AG09309 (cell line): Measurements from ENCODE around the gene SFXN1.

Source experiments
- DNase-seq: peaks from one replicate; pipeline ENCODE4 v3.0.0-alpha.2; 2010; ENCODE audit warnings: low read depth
- H3K4me3 ChIP-seq: 2 replicates; pipeline ENCODE4 v1.5.1; 2011; ENCODE audit warnings: mild to moderate bottlenecking, low read depth, low read length, moderate library complexity; ENCODE audit not compliant: control insufficient read depth
- CTCF ChIP-seq: IDR thresholded peaks from 2 replicates; pipeline ENCODE4 v1.5.1; 2011; ENCODE audit warnings: mild to moderate bottlenecking, low read depth, low read length, inconsistent platforms; ENCODE audit not compliant: insufficient read depth, control insufficient read depth; ENCODE audit errors: missing control alignments

Gene SFXN1

GRCh38 chr5:175561085-175561484, 82.7 kb downstream of the SFXN1 start:
- no peak for DNase-seq
- H3K4me3 ChIP-seq: no peak overlapping the region
- TF ChIP-seq CTCF: no peak

- TF ChIP-seq CTCF: no peak
- DNase-seq: no peak
- H3K4me3 ChIP-seq: no peak overlapping the region
Observed at GRCh38 chr5:175564716-175565115, 86.4 kb downstream of the SFXN1 start.

GRCh38 chr5:175566697-175567096, 88.3 kb downstream of the SFXN1 start:
- no peak overlapping the region for H3K4me3 ChIP-seq
- no peak for TF ChIP-seq CTCF
- DNase-seq: no peak

GRCh38 chr5:175567954-175568353, 89.6 kb downstream of the SFXN1 start:
- no peak for TF ChIP-seq CTCF
- H3K4me3 ChIP-seq: no peak overlapping the region
- no peak for DNase-seq

- DNase-seq: no peak
- TF ChIP-seq CTCF: no peak
- H3K4me3 ChIP-seq: no peak overlapping the region
Observed at GRCh38 chr5:175569701-175570100, 91.3 kb downstream of the SFXN1 start.

GRCh38 chr5:175572886-175573285, 94.5 kb downstream of the SFXN1 start:
- H3K4me3 ChIP-seq: no peak overlapping the region
- no peak for TF ChIP-seq CTCF
- peak; percentile 52 for DNase-seq

GRCh38 chr5:175573493-175574269, 95.3 kb downstream of the SFXN1 start:
- no peak for TF ChIP-seq CTCF
- H3K4me3 ChIP-seq: no peak overlapping the region
- DNase-seq: no peak
